Measurements from ENCODE around the gene APEH.
A peak's percentile ranks its signal among the peaks of the same experiment; 100 is the strongest.
"Not testable (repeated sequence)": the region's sequence is repeated elsewhere in the genome, so short reads cannot be mapped to it uniquely, and the experiment has no call there.

APEH gene

GRCh38 chr3:49689046-49689907, 15.1 kb downstream of the APEH start, which contains the start of the genes MST1 and RNF123:
Gene MST1 (minus strand): TSS chr3:49689474. CDS start chr3:49688691, 783 bp downstream.
Gene RNF123 (plus strand): TSS chr3:49689557. CDS start chr3:49691166, 1,609 bp downstream.
- peak within 1 kb of the TSS; percentile 97 for H3K4me3 ChIP-seq (ENCODE audit: low read length)
- no peaks in the 10 kb centered on the region for H3K36me3 ChIP-seq (ENCODE audit: control insufficient read depth, insufficient read depth, low read length)
- peak within 1 kb of the TSS; percentile 77 for H3K27ac ChIP-seq (ENCODE audit: low read depth, low read length)
- no peaks in the 10 kb centered on the region for H3K27me3 ChIP-seq (ENCODE audit: control insufficient read depth, insufficient read depth, low read length)
- peaks cover 7% of the 10 kb centered on the region for H3K4me1 ChIP-seq (ENCODE audit: control insufficient read depth, insufficient read depth, low read length)
- H3K9ac ChIP-seq (ENCODE audit: low read length) = peak within 1 kb of the TSS; percentile 83

- not testable (repeated sequence) for H3K27ac ChIP-seq (ENCODE audit: low read depth, low read length); H3K27me3 ChIP-seq (ENCODE audit: control insufficient read depth, insufficient read depth, low read length); H3K36me3 ChIP-seq (ENCODE audit: control insufficient read depth, insufficient read depth, low read length); H3K4me1 ChIP-seq (ENCODE audit: control insufficient read depth, insufficient read depth, low read length)
- peak overlapping the region; percentile 83 for H3K9ac ChIP-seq (ENCODE audit: low read length)
- peak overlapping the region; percentile 97 for H3K4me3 ChIP-seq (ENCODE audit: low read length)
These were observed 15.9 kb downstream of the APEH start for GRCh38 chr3:49689908-49690624.

- H3K9ac ChIP-seq (ENCODE audit: low read length); H3K36me3 ChIP-seq (ENCODE audit: control insufficient read depth, insufficient read depth, low read length); H3K4me3 ChIP-seq (ENCODE audit: low read length); H3K27me3 ChIP-seq (ENCODE audit: control insufficient read depth, insufficient read depth, low read length); H3K27ac ChIP-seq (ENCODE audit: low read depth, low read length); H3K4me1 ChIP-seq (ENCODE audit: control insufficient read depth, insufficient read depth, low read length): not testable (repeated sequence)
These were observed 16.7 kb downstream of the APEH start for GRCh38 chr3:49690856-49691255.

- H3K4me1 ChIP-seq (ENCODE audit: control insufficient read depth, insufficient read depth, low read length); H3K27ac ChIP-seq (ENCODE audit: low read depth, low read length); H3K9ac ChIP-seq (ENCODE audit: low read length); H3K4me3 ChIP-seq (ENCODE audit: low read length); H3K36me3 ChIP-seq (ENCODE audit: control insufficient read depth, insufficient read depth, low read length); H3K27me3 ChIP-seq (ENCODE audit: control insufficient read depth, insufficient read depth, low read length): not testable (repeated sequence)
These were observed 17.3 kb downstream of the APEH start for GRCh38 chr3:49691481-49691880.

- not testable (repeated sequence) for H3K27ac ChIP-seq (ENCODE audit: low read depth, low read length); H3K4me3 ChIP-seq (ENCODE audit: low read length); H3K36me3 ChIP-seq (ENCODE audit: control insufficient read depth, insufficient read depth, low read length); H3K4me1 ChIP-seq (ENCODE audit: control insufficient read depth, insufficient read depth, low read length); H3K9ac ChIP-seq (ENCODE audit: low read length); H3K27me3 ChIP-seq (ENCODE audit: control insufficient read depth, insufficient read depth, low read length)
These were observed 20.4 kb downstream of the APEH start for GRCh38 chr3:49694409-49695070.

GRCh38 chr3:49695350-49696015, 21.3 kb downstream of the APEH start:
- H3K27ac ChIP-seq (ENCODE audit: low read depth, low read length); H3K36me3 ChIP-seq (ENCODE audit: control insufficient read depth, insufficient read depth, low read length); H3K4me3 ChIP-seq (ENCODE audit: low read length); H3K4me1 ChIP-seq (ENCODE audit: control insufficient read depth, insufficient read depth, low read length); H3K9ac ChIP-seq (ENCODE audit: low read length); H3K27me3 ChIP-seq (ENCODE audit: control insufficient read depth, insufficient read depth, low read length): not testable (repeated sequence)

- H3K4me1 ChIP-seq (ENCODE audit: control insufficient read depth, insufficient read depth, low read length) = no peaks in the 10 kb centered on the region
- peaks cover 19% of the 10 kb centered on the region for H3K36me3 ChIP-seq (ENCODE audit: control insufficient read depth, insufficient read depth, low read length)
- no peak overlapping the region for H3K27ac ChIP-seq (ENCODE audit: low read depth, low read length)
- H3K9ac ChIP-seq (ENCODE audit: low read length) = no peak overlapping the region
- no peaks in the 10 kb centered on the region for H3K27me3 ChIP-seq (ENCODE audit: control insufficient read depth, insufficient read depth, low read length)
- no peak overlapping the region for H3K4me3 ChIP-seq (ENCODE audit: low read length)
These were observed 25.3 kb downstream of the APEH start for GRCh38 chr3:49699281-49699979.

GRCh38 chr3:49700014-49700413, 25.9 kb downstream of the APEH start:
- Histone ChIP-seq H3K27ac (ENCODE audit: low read depth, low read length) (no peak overlapping the region), H3K36me3 (ENCODE audit: control insufficient read depth, insufficient read depth, low read length) (peaks cover 22% of the 10 kb centered on the region), H3K4me3 (ENCODE audit: low read length) (no peak overlapping the region), H3K27me3 (ENCODE audit: control insufficient read depth, insufficient read depth, low read length) (no peaks in the 10 kb centered on the region), H3K9ac (ENCODE audit: low read length) (no peak overlapping the region), H3K4me1 (ENCODE audit: control insufficient read depth, insufficient read depth, low read length) (no peaks in the 10 kb centered on the region)

- Histone ChIP-seq H3K9ac (ENCODE audit: low read length) (no peak overlapping the region), H3K36me3 (ENCODE audit: control insufficient read depth, insufficient read depth, low read length) (peaks cover 22% of the 10 kb centered on the region), H3K4me1 (ENCODE audit: control insufficient read depth, insufficient read depth, low read length) (no peaks in the 10 kb centered on the region), H3K4me3 (ENCODE audit: low read length) (no peak overlapping the region), H3K27me3 (ENCODE audit: control insufficient read depth, insufficient read depth, low read length) (no peaks in the 10 kb centered on the region), H3K27ac (ENCODE audit: low read depth, low read length) (no peak overlapping the region)
These were observed 26.4 kb downstream of the APEH start for GRCh38 chr3:49700453-49701128.

GRCh38 chr3:49701388-49702077, 27.4 kb downstream of the APEH start:
- H3K27me3 ChIP-seq (ENCODE audit: control insufficient read depth, insufficient read depth, low read length) = no peaks in the 10 kb centered on the region
- no peak overlapping the region for H3K9ac ChIP-seq (ENCODE audit: low read length)
- H3K4me3 ChIP-seq (ENCODE audit: low read length) = no peak overlapping the region
- peaks cover 22% of the 10 kb centered on the region for H3K36me3 ChIP-seq (ENCODE audit: control insufficient read depth, insufficient read depth, low read length)
- H3K4me1 ChIP-seq (ENCODE audit: control insufficient read depth, insufficient read depth, low read length) = no peaks in the 10 kb centered on the region
- no peak overlapping the region for H3K27ac ChIP-seq (ENCODE audit: low read depth, low read length)

- Histone ChIP-seq H3K27me3 (ENCODE audit: control insufficient read depth, insufficient read depth, low read length) (no peaks in the 10 kb centered on the region), H3K36me3 (ENCODE audit: control insufficient read depth, insufficient read depth, low read length) (peaks cover 21% of the 10 kb centered on the region), H3K27ac (ENCODE audit: low read depth, low read length) (no peak overlapping the region), H3K4me1 (ENCODE audit: control insufficient read depth, insufficient read depth, low read length) (no peaks in the 10 kb centered on the region), H3K4me3 (ENCODE audit: low read length) (no peak overlapping the region), H3K9ac (ENCODE audit: low read length) (no peak overlapping the region)
These were observed 28.5 kb downstream of the APEH start for GRCh38 chr3:49702672-49703071.
